IPS DF 6.9 (cell line): ENCODE results near the gene PSMC3IP.
"Not testable (repeated sequence)": the region's sequence is repeated elsewhere in the genome, so short reads cannot be mapped to it uniquely, and the experiment has no call there.

ENCODE experiments used
- DNase-seq: peaks from one replicate; pipeline ENCODE4 v3.0.0-alpha.2; 2013; ENCODE audit warnings: low read depth, low spot score
- H3K27ac ChIP-seq: one replicate; pipeline ENCODE4 v1.5.1; 2013; ENCODE audit warnings: low read length, control low read depth
- H3K27me3 ChIP-seq: 2 replicates; pipeline ENCODE4 v1.6.1; 2013; ENCODE audit warnings: mild to moderate bottlenecking, low read length; ENCODE audit not compliant: control insufficient read depth, insufficient read depth
- H3K36me3 ChIP-seq: 2 replicates; pipeline ENCODE4 v1.6.1; 2013; ENCODE audit warnings: low read length; ENCODE audit not compliant: control insufficient read depth, insufficient read depth
- H3K4me1 ChIP-seq: 2 replicates; pipeline ENCODE4 v1.6.1; 2013; ENCODE audit warnings: low read length; ENCODE audit not compliant: control insufficient read depth, insufficient read depth
- H3K4me3 ChIP-seq: 2 replicates; pipeline ENCODE4 v1.5.1; 2013; ENCODE audit warnings: mild to moderate bottlenecking, low read length
- H3K9me3 ChIP-seq: 2 replicates; pipeline ENCODE4 v1.6.1; 2013; ENCODE audit warnings: low read length, inconsistent platforms; ENCODE audit not compliant: control insufficient read depth, insufficient read depth
- WGBS: extraction: QIAGEN DNeasy Blood & Tissue Kit; methylation state at CpG from one replicate; pipeline ENCODE4 v1.1.7; 2013; ENCODE audit warnings: mixed read lengths, missing lambda C conversion rate; ENCODE audit not compliant: insufficient read length, insufficient coverage; 5-methylcytosine and 5-hydroxymethylcytosine counted together

The PSMC3IP gene

GRCh38 chr17:42577532-42578281, at the start of gene PSMC3IP:
TSS of gene PSMC3IP (minus strand) at chr17:42577729. CDS start at chr17:42577686, 43 bp downstream.
- H3K4me3 ChIP-seq = peak within 1 kb of the TSS; percentile 93
- DNase-seq = peak; percentile 86
- H3K9me3 ChIP-seq = no peaks in the 10 kb centered on the region
- peaks cover 23% of the 10 kb centered on the region for H3K36me3 ChIP-seq
- no peak within 1 kb of the TSS for H3K27ac ChIP-seq
- WGBS = no CpG with 5 or more reads among the region's 52 CpGs
- no peaks in the 10 kb centered on the region for H3K27me3 ChIP-seq
- H3K4me1 ChIP-seq = no peaks in the 10 kb centered on the region

GRCh38 chr17:42623732-42624596, 46.4 kb upstream of the PSMC3IP start:
- no peak overlapping the region for H3K27ac ChIP-seq
- H3K9me3 ChIP-seq = no peaks in the 10 kb centered on the region
- H3K27me3 ChIP-seq = no peaks in the 10 kb centered on the region
- no peak for DNase-seq
- no CpG with 5 or more reads among the region's 7 CpGs for WGBS
- no peaks in the 10 kb centered on the region for H3K36me3 ChIP-seq
- H3K4me1 ChIP-seq = no peaks in the 10 kb centered on the region
- H3K4me3 ChIP-seq = no peak overlapping the region

- Histone ChIP-seq H3K9me3 (no peaks in the 10 kb centered on the region), H3K27me3 (no peaks in the 10 kb centered on the region), H3K27ac (no peak overlapping the region), H3K4me3 (no peak overlapping the region), H3K36me3 (no peaks in the 10 kb centered on the region), H3K4me1 (no peaks in the 10 kb centered on the region)
- DNase-seq = no peak
- no CpG with 5 or more reads among the region's 2 CpGs for WGBS
These were observed 45.7 kb upstream of the PSMC3IP start for GRCh38 chr17:42623271-42623670.

- not testable (repeated sequence) for H3K4me3 ChIP-seq, H3K9me3 ChIP-seq, H3K4me1 ChIP-seq, H3K27me3 ChIP-seq, H3K27ac ChIP-seq, H3K36me3 ChIP-seq, DNase-seq
- no CpG with 5 or more reads among the region's 3 CpGs for WGBS
These were observed 44.5 kb upstream of the PSMC3IP start for GRCh38 chr17:42621987-42622386.

GRCh38 chr17:42618442-42619150, 41.1 kb upstream of the PSMC3IP start:
- no CpG with 5 or more reads among the region's 9 CpGs for WGBS
- H3K36me3 ChIP-seq = peaks cover 21% of the 10 kb centered on the region
- H3K4me3 ChIP-seq = no peak overlapping the region
- no peaks in the 10 kb centered on the region for H3K27me3 ChIP-seq
- no peaks in the 10 kb centered on the region for H3K9me3 ChIP-seq
- no peak overlapping the region for H3K27ac ChIP-seq
- peak; percentile 60 for DNase-seq
- no peaks in the 10 kb centered on the region for H3K4me1 ChIP-seq

- H3K27ac ChIP-seq = no peak overlapping the region
- H3K4me1 ChIP-seq = no peaks in the 10 kb centered on the region
- no peak for DNase-seq
- H3K9me3 ChIP-seq = no peaks in the 10 kb centered on the region
- no peak overlapping the region for H3K4me3 ChIP-seq
- no CpG with 5 or more reads among the region's 4 CpGs for WGBS
- H3K27me3 ChIP-seq = no peaks in the 10 kb centered on the region
- peaks cover 23% of the 10 kb centered on the region for H3K36me3 ChIP-seq
These were observed 40.5 kb upstream of the PSMC3IP start for GRCh38 chr17:42617956-42618431.

- Histone ChIP-seq H3K4me1 (no peaks in the 10 kb centered on the region; the same call in 1 of the 2 replicates), H3K27me3 (no peaks in the 10 kb centered on the region; the same call in 1 of the 2 replicates), H3K27ac (no peak overlapping the region), H3K9me3 (peaks cover 1% of the 10 kb centered on the region; the same call in 1 of the 2 replicates), H3K4me3 (no peak overlapping the region), H3K36me3 (peaks cover 34% of the 10 kb centered on the region)
- WGBS = no CpG with 5 or more reads among the region's 17 CpGs
- DNase-seq = no peak
These were observed 36.3 kb upstream of the PSMC3IP start for GRCh38 chr17:42613699-42614295.

GRCh38 chr17:42612013-42612412, 34.5 kb upstream of the PSMC3IP start:
- no peak overlapping the region for H3K4me3 ChIP-seq
- WGBS = no CpG with 5 or more reads among the region's 4 CpGs
- peaks cover 34% of the 10 kb centered on the region for H3K36me3 ChIP-seq

GRCh38 chr17:42609814-42610801, 32.6 kb upstream of the PSMC3IP start:
- not testable (repeated sequence) for DNase-seq

More at GRCh38 chr17:42612013-42612412, 34.5 kb upstream of the PSMC3IP start:
- no peak overlapping the region for H3K27ac ChIP-seq
- no peak for DNase-seq
- peaks cover 1% of the 10 kb centered on the region; the same call in 1 of the 2 replicates for H3K4me1 ChIP-seq
- no peaks in the 10 kb centered on the region; the same call in 1 of the 2 replicates for H3K27me3 ChIP-seq
- peaks cover 1% of the 10 kb centered on the region; the same call in 1 of the 2 replicates for H3K9me3 ChIP-seq

More at GRCh38 chr17:42609814-42610801, 32.6 kb upstream of the PSMC3IP start:
- H3K4me3 ChIP-seq = peak overlapping the region; percentile 97
- not testable (repeated sequence) for H3K9me3 ChIP-seq, H3K27me3 ChIP-seq, H3K27ac ChIP-seq, H3K4me1 ChIP-seq
- WGBS = no CpG with 5 or more reads among the region's 42 CpGs
- peaks cover 27% of the 10 kb centered on the region for H3K36me3 ChIP-seq
